GM18909 (cell line): ENCODE measurements around the gene ASXL1.
"Not testable (repeated sequence)": the region's sequence is repeated elsewhere in the genome, so short reads cannot be mapped to it uniquely, and the experiment has no call there.

ENCODE experiments used
- ATAC-seq: cut with Tn5 transposase; IDR thresholded peaks from one replicate; pipeline ENCODE4 v1.9.1; 2021; ENCODE audit warnings: mild to moderate bottlenecking; ENCODE audit not compliant: unreplicated experiment, poor library complexity

Gene ASXL1

GRCh38 chr20:32357869-32358631 is at the start of gene ASXL1:
Gene ASXL1, plus strand, starts transcription at chr20:32358331. Its CDS starts 445 bp downstream, at chr20:32358776.
- peak; percentile 79 for ATAC-seq

- ATAC-seq = no peak
Observed at GRCh38 chr20:32312718-32313424, 45.3 kb upstream of the ASXL1 start.

GRCh38 chr20:32314768-32315167 is 43.4 kb upstream of the ASXL1 start:
- ATAC-seq = no peak

GRCh38 chr20:32315399-32315798 is 42.7 kb upstream of the ASXL1 start:
- no peak for ATAC-seq

- ATAC-seq = no peak
Observed at GRCh38 chr20:32315891-32316290, 42.2 kb upstream of the ASXL1 start.

GRCh38 chr20:32316667-32317066 is 41.5 kb upstream of the ASXL1 start:
- no peak for ATAC-seq

- no peak for ATAC-seq
Observed at GRCh38 chr20:32319100-32319499, 39.0 kb upstream of the ASXL1 start.

- no peak for ATAC-seq
Observed at GRCh38 chr20:32320305-32320704, 37.8 kb upstream of the ASXL1 start.

GRCh38 chr20:32321390-32321789 is 36.7 kb upstream of the ASXL1 start:
- ATAC-seq = no peak

- not testable (repeated sequence) for ATAC-seq
Observed at GRCh38 chr20:32322260-32322659, 35.9 kb upstream of the ASXL1 start.

GRCh38 chr20:32323761-32324160 is 34.4 kb upstream of the ASXL1 start:
- not testable (repeated sequence) for ATAC-seq

GRCh38 chr20:32325706-32326503 is 32.2 kb upstream of the ASXL1 start:
- no peak for ATAC-seq

- ATAC-seq = no peak
Observed at GRCh38 chr20:32326504-32326845, 31.7 kb upstream of the ASXL1 start.

GRCh38 chr20:32327087-32327681 is 30.9 kb upstream of the ASXL1 start:
- ATAC-seq = no peak

- ATAC-seq = no peak
Observed at GRCh38 chr20:32329817-32330554, 28.1 kb upstream of the ASXL1 start.

- ATAC-seq = no peak
Observed at GRCh38 chr20:32330555-32330897, 27.6 kb upstream of the ASXL1 start.

GRCh38 chr20:32332614-32333013 is 25.5 kb upstream of the ASXL1 start:
- no peak for ATAC-seq

GRCh38 chr20:32333181-32333987 is 24.7 kb upstream of the ASXL1 start:
- peak; percentile 60 for ATAC-seq
